Neuronal stem cell (in vitro differentiated cells): Measurements from ENCODE around the gene GAREM2.

Experiments used
- DNase-seq: peaks from one replicate; pipeline ENCODE4 v3.0.0-alpha.2; 2013; ENCODE audit warnings: low spot score
- H2AFZ ChIP-seq: one replicate; pipeline ENCODE4 v1.6.1; 2013; ENCODE audit warnings: mild to moderate bottlenecking, low read length, inconsistent platforms
- H2AK5ac ChIP-seq: 2 replicates; pipeline ENCODE4 v1.6.1; 2013; ENCODE audit warnings: low read depth, mild to moderate bottlenecking, inconsistent platforms, low read length, moderate library complexity, mixed read lengths
- H2BK120ac ChIP-seq: 2 replicates; pipeline ENCODE4 v1.6.1; 2013; ENCODE audit warnings: low read depth, mild to moderate bottlenecking, inconsistent platforms, low read length, moderate library complexity, mixed read lengths
- H2BK12ac ChIP-seq: one replicate; pipeline ENCODE4 v1.6.1; 2013; ENCODE audit warnings: low read length, inconsistent platforms
- H2BK15ac ChIP-seq: 2 replicates; pipeline ENCODE4 v1.6.1; 2013; ENCODE audit warnings: mild to moderate bottlenecking, low read length, inconsistent platforms, mixed read lengths
- H2BK5ac ChIP-seq: one replicate; pipeline ENCODE4 v1.6.1; 2013; ENCODE audit warnings: inconsistent platforms, mild to moderate bottlenecking, low read length, moderate library complexity
- H3K14ac ChIP-seq: one replicate; pipeline ENCODE4 v1.6.1; 2013; ENCODE audit warnings: low read length, inconsistent platforms
- H3K18ac ChIP-seq: 2 replicates; pipeline ENCODE4 v1.6.1; 2013; ENCODE audit warnings: low read length, inconsistent platforms
- H3K23ac ChIP-seq: 2 replicates; pipeline ENCODE4 v1.6.1; 2013; ENCODE audit warnings: low read depth, mild to moderate bottlenecking, mixed read lengths, low read length, inconsistent platforms; ENCODE audit not compliant: poor library complexity
- H3K27ac ChIP-seq: replicated peaks from 3 replicates; pipeline ENCODE4 v1.5.1; 2013; ENCODE audit warnings: low read length, inconsistent platforms
- H3K27me3 ChIP-seq, 3 experiments: 2 replicates each; pipeline ENCODE4 v1.6.1; 2013; ENCODE audit warnings: low read length in 3 of 3, mild to moderate bottlenecking in 2 of 3, inconsistent platforms in 1 of 3, low read depth in 1 of 3, mixed read lengths in 1 of 3, moderate library complexity in 1 of 3; ENCODE audit not compliant: control insufficient read depth in 3 of 3, insufficient read depth in 3 of 3
- H3K36me3 ChIP-seq, 2 donors: replicated peaks in 1 of 2; 2 replicates each; pipeline ENCODE4 v1.6.1; 2013; ENCODE audit warnings: low read length in 2 of 2; ENCODE audit not compliant: control insufficient read depth in 2 of 2, insufficient read depth in 2 of 2
- H3K4ac ChIP-seq: 2 replicates; pipeline ENCODE4 v1.6.1; 2013; ENCODE audit warnings: inconsistent platforms, mild to moderate bottlenecking, low read length, moderate library complexity
- H3K4me1 ChIP-seq, 2 donors: 1 replicate in 1 of 2; 2 replicates in 1 of 2; pipeline ENCODE4 v1.6.1; 2013; ENCODE audit warnings: low read length in 2 of 2, low read depth in 1 of 2; ENCODE audit not compliant: control insufficient read depth in 2 of 2, insufficient read depth in 1 of 2
- H3K4me2 ChIP-seq: one replicate; pipeline ENCODE4 v1.6.1; 2013; ENCODE audit warnings: mild to moderate bottlenecking, low read length, inconsistent platforms; ENCODE audit not compliant: insufficient read depth, poor library complexity, severe bottlenecking
- H3K4me3 ChIP-seq, 2 donors: 2 replicates each; pipeline ENCODE4 v1.5.1; 2013; ENCODE audit warnings: low read length in 2 of 2, mild to moderate bottlenecking in 2 of 2, inconsistent platforms in 1 of 2, moderate library complexity in 1 of 2
- H3K79me1 ChIP-seq: one replicate; pipeline ENCODE4 v1.6.1; 2013; ENCODE audit warnings: low read depth, mild to moderate bottlenecking, inconsistent platforms, low read length, moderate library complexity
- H3K9ac ChIP-seq: one replicate; pipeline ENCODE4 v1.6.1; 2013; ENCODE audit warnings: mild to moderate bottlenecking, low read depth, low read length, inconsistent platforms; ENCODE audit not compliant: poor library complexity
- H3K9me3 ChIP-seq, 2 donors: replicated peaks in 1 of 2; 2 replicates each; pipeline versions ENCODE3 to v1.6.1; 2013; ENCODE audit warnings: low read length in 2 of 2, mild to moderate bottlenecking in 2 of 2, inconsistent platforms in 1 of 2, low read depth in 1 of 2, mixed read lengths in 1 of 2, moderate library complexity in 1 of 2; ENCODE audit not compliant: control insufficient read depth in 2 of 2, insufficient read depth in 1 of 2
- H4K8ac ChIP-seq: one replicate; pipeline ENCODE4 v1.6.1; 2013; ENCODE audit warnings: low read depth, mild to moderate bottlenecking, inconsistent platforms, low read length, moderate library complexity
- H4K91ac ChIP-seq: one replicate; pipeline ENCODE4 v1.6.1; 2013; ENCODE audit warnings: low read length, low read depth, mild to moderate bottlenecking, inconsistent platforms; ENCODE audit not compliant: poor library complexity
- WGBS, 2 donors: extraction: QIAGEN DNeasy Blood & Tissue Kit; methylation state at CpG; one replicate each; pipeline ENCODE4 v1.1.7; 2013; ENCODE audit warnings: missing lambda C conversion rate in 2 of 2, mixed read lengths in 1 of 2; ENCODE audit not compliant: insufficient read length in 2 of 2, insufficient replicate concordance in 1 of 2; ENCODE audit errors: extremely low coverage in 2 of 2; 5-methylcytosine and 5-hydroxymethylcytosine counted together

The GAREM2 gene

DNA sequence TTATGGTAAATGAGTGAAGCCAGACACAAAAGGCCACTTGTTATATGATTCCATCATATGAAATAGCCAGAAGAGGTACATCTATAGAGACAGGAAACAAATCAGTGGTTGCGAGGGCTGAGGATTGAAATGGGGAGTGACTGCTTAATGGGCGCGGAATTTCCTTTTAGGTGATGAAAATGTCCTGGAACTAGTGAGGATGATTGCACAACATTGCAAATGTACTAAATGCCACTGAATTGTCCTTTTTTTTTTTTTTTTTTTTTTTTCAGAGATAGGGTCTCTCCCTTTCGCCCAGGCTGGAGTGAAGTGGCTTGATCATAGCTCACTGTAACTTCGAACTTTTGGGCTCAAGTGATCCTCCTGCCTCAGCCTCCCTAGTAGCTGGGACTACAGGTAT is 15.3 kb upstream of the GAREM2 start:
- DNase-seq, result no peak
- no peaks in the 10 kb centered on the region for H3K9me3 ChIP-seq
- no peak overlapping the region for H3K9ac ChIP-seq
- H2AFZ ChIP-seq, result no peak overlapping the region
- no peak overlapping the region for H2BK5ac ChIP-seq
- no peak overlapping the region for H3K18ac ChIP-seq
- no peak overlapping the region for H3K23ac ChIP-seq
- no peak overlapping the region for H2BK120ac ChIP-seq
- no peak overlapping the region for H3K14ac ChIP-seq
- no peak overlapping the region for H4K8ac ChIP-seq
- H4K91ac ChIP-seq, result no peak overlapping the region
- no peak overlapping the region for H3K4ac ChIP-seq
- H3K4me3 ChIP-seq, result no peak overlapping the region
- no peak overlapping the region for H2BK15ac ChIP-seq
- H3K79me1 ChIP-seq, result peaks cover 2% of the 10 kb centered on the region
- no peaks in the 10 kb centered on the region for H3K36me3 ChIP-seq
- no peak overlapping the region for H3K4me2 ChIP-seq
- H3K4me1 ChIP-seq, result no peaks in the 10 kb centered on the region
- H2BK12ac ChIP-seq, result no peak overlapping the region
- no peak overlapping the region for H3K27ac ChIP-seq
- no peak overlapping the region for H2AK5ac ChIP-seq
- no CpG with 5 or more reads among the region's 5 CpGs for WGBS, 2 donors
- H3K27me3 ChIP-seq, result no peaks in the 10 kb centered on the region

DNA sequence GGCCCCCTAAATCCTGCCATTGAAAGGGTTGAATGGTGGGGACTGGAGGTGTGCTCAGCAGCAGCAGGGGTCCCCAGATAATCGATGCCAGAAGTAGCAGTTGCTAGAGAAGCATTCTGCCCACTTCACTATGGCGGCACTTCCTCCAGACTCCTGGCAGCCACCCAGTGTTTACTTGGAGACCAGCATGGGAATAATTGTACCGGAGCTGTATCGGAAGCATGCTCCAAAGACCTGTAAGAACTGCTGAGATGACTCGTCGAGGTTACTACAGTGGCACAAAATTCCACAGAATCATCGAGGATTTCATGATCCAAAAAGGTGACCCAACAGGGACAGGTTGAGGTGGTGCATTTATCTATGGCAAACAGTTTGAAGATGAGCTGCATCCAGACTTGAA is 11.0 kb upstream of the GAREM2 start:
- H2BK12ac ChIP-seq, result no peak overlapping the region
- H2AFZ ChIP-seq, result no peak overlapping the region
- H3K27ac ChIP-seq, result no peak overlapping the region
- H3K79me1 ChIP-seq, result peaks cover 2% of the 10 kb centered on the region
- H3K23ac ChIP-seq, result no peak overlapping the region
- no peak overlapping the region for H3K18ac ChIP-seq
- no peak overlapping the region for H4K91ac ChIP-seq
- H3K4ac ChIP-seq, result no peak overlapping the region
- no peaks in the 10 kb centered on the region for H3K27me3 ChIP-seq
- no peak for DNase-seq
- H3K9me3 ChIP-seq, result no peaks in the 10 kb centered on the region
- peak overlapping the region; percentile 64 for H2BK15ac ChIP-seq
- no CpG with 5 or more reads among the region's 7 CpGs for WGBS, 2 donors
- H3K4me2 ChIP-seq, result no peak overlapping the region
- no peak overlapping the region for H4K8ac ChIP-seq
- H3K9ac ChIP-seq, result no peak overlapping the region
- no peaks in the 10 kb centered on the region for H3K36me3 ChIP-seq
- no peak overlapping the region for H2BK120ac ChIP-seq
- no peak overlapping the region for H2AK5ac ChIP-seq
- H3K14ac ChIP-seq, result no peak overlapping the region
- H3K4me1 ChIP-seq, result no peaks in the 10 kb centered on the region
- no peak overlapping the region for H2BK5ac ChIP-seq
- no peak overlapping the region for H3K4me3 ChIP-seq

- Histone ChIP-seq H3K4me3 (no peak overlapping the region), H3K4me1 (no peaks in the 10 kb centered on the region), H3K23ac (no peak overlapping the region), H2BK12ac (no peak overlapping the region), H4K8ac (no peak overlapping the region), H3K4me2 (no peak overlapping the region), H2AK5ac (no peak overlapping the region), H3K36me3 (no peaks in the 10 kb centered on the region), H2AFZ (no peak overlapping the region), H4K91ac (no peak overlapping the region), H3K9me3 (no peaks in the 10 kb centered on the region), H2BK15ac (no peak overlapping the region), H3K27ac (no peak overlapping the region), H3K18ac (no peak overlapping the region), H2BK5ac (no peak overlapping the region), H3K79me1 (no peaks in the 10 kb centered on the region), H3K4ac (no peak overlapping the region), H3K14ac (no peak overlapping the region), H3K9ac (no peak overlapping the region), H2BK120ac (no peak overlapping the region), H3K27me3 (no peaks in the 10 kb centered on the region)
- DNase-seq, result no peak
- no CpG with 5 or more reads among the region's 10 CpGs for WGBS, 2 donors
Measured at GRCh38 chr2:26162963-26163362, 9.9 kb upstream of the GAREM2 start.

DNA sequence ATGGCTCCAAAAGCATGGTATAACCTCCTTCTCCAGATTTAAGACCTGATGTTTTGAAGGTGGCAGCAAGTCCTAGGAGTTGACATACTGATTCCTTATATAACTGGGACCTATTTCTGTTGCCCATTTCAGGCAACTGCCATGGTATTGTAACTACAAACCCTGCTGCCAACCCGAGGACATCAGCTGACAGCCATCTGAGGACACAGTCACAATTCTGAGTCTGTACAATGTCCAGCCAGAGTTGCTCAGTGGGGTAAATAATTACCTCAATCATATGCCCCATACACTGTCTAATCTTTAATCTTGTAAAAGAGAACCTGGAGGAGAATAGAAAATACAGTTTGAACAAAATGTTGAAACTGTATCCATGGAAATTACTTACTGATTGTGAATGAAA is 8.7 kb upstream of the GAREM2 start:
- Histone ChIP-seq H2AK5ac (no peak overlapping the region), H3K9ac (no peak overlapping the region), H3K27ac (no peak overlapping the region), H4K8ac (no peak overlapping the region), H3K36me3 (no peaks in the 10 kb centered on the region), H3K14ac (no peak overlapping the region), H3K4me2 (no peak overlapping the region), H3K79me1 (no peaks in the 10 kb centered on the region), H2BK5ac (no peak overlapping the region), H2BK120ac (no peak overlapping the region), H2BK15ac (no peak overlapping the region), H2BK12ac (no peak overlapping the region), H3K4me3 (no peak overlapping the region), H3K4ac (no peak overlapping the region), H4K91ac (no peak overlapping the region), H2AFZ (no peak overlapping the region), H3K4me1 (no peaks in the 10 kb centered on the region), H3K27me3 (peaks cover 0 to 2% (median 0%) of the 10 kb centered on the region in 3 experiments), H3K23ac (no peak overlapping the region), H3K9me3 (no peaks in the 10 kb centered on the region), H3K18ac (no peak overlapping the region)
- no CpG with 5 or more reads among the region's 1 CpG for WGBS, 2 donors
- DNase-seq, result no peak
